IMR-90 (cell line): Measurements from ENCODE around the gene RHPN2. TPM values are rescaled to one million over a fixed set of nuclear protein-coding genes. Genes with fewer than 3 reads are reported as not detected.

Source experiments
- ATAC-seq: fragments of 200-7000 bp; cut with Tn5 transposase; 2 replicates; pipeline ENCODE4 v1.9.1; 2020; ENCODE audit warnings: low read depth, mild to moderate bottlenecking, moderate library complexity
- BruUV-seq: library from RNA; stranded (reverse); fragments of 400-500 nt; replicated peaks from 2 replicates; lab custom pipeline; 2021; lab: Mats Ljungman, UMichigan
- CTCF ChIA-PET: fragments of 300-600 bp; formaldehyde crosslinking; extraction: SDS; loops from one replicate; lab custom pipeline; 2021; ENCODE audit warnings: antibody characterized with exemption; lab: Yijun Ruan, JAX
- POLR2A ChIA-PET: fragments of 300-600 bp; sonication (Branson Sonifier 250); formaldehyde crosslinking; loops from one replicate; lab custom pipeline; 2022; ENCODE audit warnings: antibody characterized with exemption; ENCODE audit not compliant: unreplicated experiment; lab: Charles Lee
- DNase-seq: peaks from one replicate; pipeline ENCODE4 v3.0.0; 2013
- H2AFZ ChIP-seq: replicated peaks from 2 replicates; pipeline ENCODE3; 2013; ENCODE audit warnings: low read length, mild to moderate bottlenecking; ENCODE audit not compliant: poor library complexity
- H2AK5ac ChIP-seq: 2 replicates; pipeline ENCODE4 v1.6.1; 2013; ENCODE audit warnings: low read depth, low read length, inconsistent platforms
- H2AK9ac ChIP-seq: replicated peaks from 2 replicates; pipeline ENCODE3; 2013; ENCODE audit warnings: mild to moderate bottlenecking, low read depth, low read length, moderate library complexity; ENCODE audit not compliant: poor library complexity
- H2BK120ac ChIP-seq: 2 replicates; pipeline ENCODE4 v1.6.1; 2013; ENCODE audit warnings: low read depth, low read length, inconsistent platforms
- H2BK15ac ChIP-seq: 3 replicates; pipeline ENCODE4 v1.6.1; 2013; ENCODE audit warnings: low read depth, low read length, inconsistent platforms
- H2BK20ac ChIP-seq: 2 replicates; pipeline ENCODE4 v1.6.1; 2013; ENCODE audit warnings: low read depth, mild to moderate bottlenecking, inconsistent platforms, low read length, moderate library complexity
- H2BK5ac ChIP-seq: 2 replicates; pipeline ENCODE4 v1.6.1; 2013; ENCODE audit warnings: mild to moderate bottlenecking, low read depth, low read length, inconsistent platforms; ENCODE audit not compliant: poor library complexity, severe bottlenecking
- H3K14ac ChIP-seq: replicated peaks from 2 replicates; pipeline ENCODE4 v1.6.1; 2013; ENCODE audit warnings: low read depth, low read length, inconsistent platforms
- H3K18ac ChIP-seq: 2 replicates; pipeline ENCODE4 v1.6.1; 2013; ENCODE audit warnings: low read depth, low read length, control low read depth
- H3K23ac ChIP-seq: 2 replicates; pipeline ENCODE4 v1.6.1; 2013; ENCODE audit warnings: low read depth, low read length, inconsistent platforms
- H3K27ac ChIP-seq: 2 replicates; pipeline ENCODE4 v1.5.1; 2013; ENCODE audit warnings: mild to moderate bottlenecking, control low read depth, low read length; ENCODE audit not compliant: insufficient read depth
- H3K27me3 ChIP-seq: 2 replicates; pipeline ENCODE4 v1.6.1; 2013; ENCODE audit warnings: low read length; ENCODE audit not compliant: control insufficient read depth, insufficient read depth
- H3K36me3 ChIP-seq: 2 replicates; pipeline ENCODE4 v1.6.1; 2013; ENCODE audit warnings: low read length, mixed read lengths; ENCODE audit not compliant: control insufficient read depth, insufficient read depth
- H3K4ac ChIP-seq: 2 replicates; pipeline ENCODE4 v1.6.1; 2013; ENCODE audit warnings: low read depth, low read length, inconsistent platforms
- H3K4me1 ChIP-seq: 2 replicates; pipeline ENCODE4 v1.6.1; 2013; ENCODE audit warnings: low read length, mixed read lengths; ENCODE audit not compliant: control insufficient read depth, insufficient read depth
- H3K4me2 ChIP-seq: 2 replicates; pipeline ENCODE4 v1.6.1; 2013; ENCODE audit warnings: low read depth, mild to moderate bottlenecking, control low read depth, low read length, moderate library complexity
- H3K4me3 ChIP-seq: 2 replicates; pipeline ENCODE4 v1.5.1; 2013; ENCODE audit warnings: low read depth, mild to moderate bottlenecking, control low read depth, low read length, moderate library complexity; ENCODE audit not compliant: insufficient read depth
- H3K56ac ChIP-seq: 2 replicates; pipeline ENCODE4 v1.6.1; 2013; ENCODE audit warnings: low read length, inconsistent platforms; ENCODE audit not compliant: insufficient read depth; ENCODE audit errors: extremely low read depth
- H3K79me1 ChIP-seq, 2 experiments: 2 replicates each; pipeline ENCODE4 v1.6.1; 2013; ENCODE audit warnings: low read length in 2 of 2, inconsistent platforms in 1 of 2, low read depth in 1 of 2
- H3K9ac ChIP-seq: 2 replicates; pipeline ENCODE4 v1.6.1; 2013; ENCODE audit warnings: low read depth, low read length, control low read depth
- H3K9me1 ChIP-seq: 2 replicates; pipeline ENCODE4 v1.6.1; 2013; ENCODE audit warnings: low read length, inconsistent platforms; ENCODE audit not compliant: insufficient read depth
- H3K9me3 ChIP-seq: 2 replicates; pipeline ENCODE4 v1.6.1; 2013; ENCODE audit warnings: low read length; ENCODE audit not compliant: control insufficient read depth, insufficient read depth
- H4K20me1 ChIP-seq: 2 replicates; pipeline ENCODE4 v1.6.1; 2013; ENCODE audit warnings: low read length, inconsistent platforms; ENCODE audit not compliant: insufficient read depth
- H4K5ac ChIP-seq: 2 replicates; pipeline ENCODE4 v1.6.1; 2013; ENCODE audit warnings: mild to moderate bottlenecking, low read depth, low read length, control low read depth
- H4K8ac ChIP-seq, 2 experiments: 2 replicates each; pipeline ENCODE4 v1.6.1; 2013; ENCODE audit warnings: low read depth in 2 of 2, low read length in 2 of 2, control low read depth in 1 of 2, inconsistent platforms in 1 of 2
- H4K91ac ChIP-seq: 2 replicates; pipeline ENCODE4 v1.6.1; 2013; ENCODE audit warnings: low read depth, low read length, inconsistent platforms; ENCODE audit not compliant: insufficient read depth
- CEBPB ChIP-seq: IDR thresholded peaks from 2 replicates; pipeline ENCODE4 v1.6.1; 2012; ENCODE audit warnings: low read depth, low read length, improper control_type of control experiment
- CHD1 ChIP-seq: IDR thresholded peaks from 2 replicates; pipeline ENCODE4 v1.6.1; 2012; ENCODE audit warnings: low read depth, low read length, improper control_type of control experiment
- ELK1 ChIP-seq: fragments of 150-350 bp; IDR thresholded peaks from 2 replicates; pipeline ENCODE4 v1.6.1; 2016; ENCODE audit warnings: low read depth, mild to moderate bottlenecking, low read length, moderate library complexity, borderline replicate concordance
- MXI1 ChIP-seq: IDR thresholded peaks from 2 replicates; pipeline ENCODE4 v1.6.1; 2012; ENCODE audit warnings: low read depth, mild to moderate bottlenecking, low read length, moderate library complexity, borderline replicate concordance
- NFE2L2 ChIP-seq: fragments of 150-350 bp; IDR thresholded peaks from 2 replicates; pipeline ENCODE4 v1.6.1; 2016; ENCODE audit warnings: low read depth, mild to moderate bottlenecking, low read length
- RAD21 ChIP-seq: IDR thresholded peaks from 2 replicates; pipeline ENCODE4 v1.6.1; 2012; ENCODE audit warnings: low read length, improper control_type of control experiment
- RCOR1 ChIP-seq: IDR thresholded peaks from 2 replicates; pipeline ENCODE4 v1.6.1; 2012; ENCODE audit warnings: mild to moderate bottlenecking, low read length, improper control_type of control experiment; ENCODE audit not compliant: insufficient replicate concordance
- RFX5 ChIP-seq: IDR thresholded peaks from 2 replicates; pipeline ENCODE4 v1.8.0; 2012; ENCODE audit warnings: low read depth, mild to moderate bottlenecking, low read length, moderate library complexity
- SMC3 ChIP-seq: fragments of 150-350 bp; IDR thresholded peaks from 2 replicates; pipeline ENCODE4 v1.6.1; 2016; ENCODE audit warnings: low read depth, mild to moderate bottlenecking, antibody characterized with exemption, low read length, moderate library complexity
- WGBS, 2 experiments: methylation state at CpG; one replicate each; pipeline versions ENCODE4 v1.1.5 to v1.1.7; 2013; ENCODE audit warnings: missing lambda C conversion rate in 2 of 2; ENCODE audit not compliant: insufficient read length in 1 of 2; ENCODE audit errors: extremely low coverage in 2 of 2; 5-methylcytosine and 5-hydroxymethylcytosine counted together
- dilution Hi-C: fragments of 300-500 bp; cut with HindIII; formaldehyde crosslinking; loops from one replicate; pipeline ENCODE4 v1.14.3; 2018; ENCODE audit warnings: low sequenced_read_pairs; ENCODE audit not compliant: unreplicated experiment
- in situ Hi-C: fragments of 300-500 bp; cut with MboI; formaldehyde crosslinking; loops from 3 replicates; pipeline ENCODE4 v1.14.3; 2019; ENCODE audit warnings: low sequenced_read_pairs, inconsistent platforms, mixed read lengths
- intact Hi-C: fragments of 100-400 bp; cut with micrococcal nuclease; formaldehyde crosslinking; loops from 2 replicates; pipeline ENCODE4 v1.10.0; 2022
- polyA plus RNA-seq, 3 experiments: library from polyadenylated mRNA; depleted of rRNA; stranded (reverse); fragments of >200 nt; gene quantifications; 2 replicates each; pipeline ENCODE4 v1.2.3, GENCODE V29; 2012; ENCODE audit warnings: low replicate concordance in 1 of 3
- total RNA-seq: library from RNA; depleted of rRNA; stranded (reverse); fragments of >200 nt; gene quantifications from 2 replicates; pipeline ENCODE4 v1.2.3, GENCODE V29; 2012
- TF ChIP-seq, protein P1 (sequence below): fragments of 150-350 bp; IDR thresholded peaks from 2 replicates; pipeline ENCODE4 v1.6.1; 2017; ENCODE audit warnings: mild to moderate bottlenecking, antibody characterized with exemption, low read length, low read depth

Gene RHPN2
- total and polyA plus RNA-seq, 2 of the 4 experiments (the other 2 are of a cell fraction), result 2.3 to 4.0 TPM

DNA sequence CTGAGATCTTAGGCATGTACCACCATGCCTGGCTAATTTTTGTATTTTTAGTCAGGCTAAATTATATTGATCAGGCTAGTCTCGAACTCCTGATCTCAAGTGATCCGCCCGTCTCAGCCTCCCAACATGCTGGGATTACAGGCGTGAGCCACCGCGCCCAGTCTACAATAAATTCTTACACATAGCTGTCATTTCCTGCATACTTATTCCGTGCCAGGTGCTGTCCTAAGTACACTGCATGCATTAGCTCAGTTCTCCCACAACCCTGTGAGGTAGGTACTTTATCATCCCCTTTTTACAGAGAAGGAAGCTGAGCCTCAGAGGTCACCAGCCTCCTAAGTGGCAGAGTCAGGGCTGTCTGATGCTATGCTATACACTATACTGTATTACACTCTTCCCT, 7.2 kb upstream of the RHPN2 start:
- no peak overlapping the region for H2AK9ac ChIP-seq
- no peak overlapping the region for H2BK120ac ChIP-seq
- no peak overlapping the region for H4K5ac ChIP-seq
- no peak overlapping the region for H2AFZ ChIP-seq
- H2BK15ac ChIP-seq, result no peak overlapping the region
- H3K23ac ChIP-seq, result no peak overlapping the region
- DNase-seq (no peak), ATAC-seq (no peak)
- no CpG with 5 or more reads among the region's 7 CpGs for WGBS, 2 experiments
- TF ChIP-seq NFE2L2, result no peak
- no peak for TF ChIP-seq CEBPB
- TF ChIP-seq RCOR1, result no peak
- no peak for TF ChIP-seq ELK1
- TF ChIP-seq RAD21, result no peak
- no peak for TF ChIP-seq MXI1
- TF ChIP-seq CHD1, result no peak
- TF ChIP-seq, protein P1, sequence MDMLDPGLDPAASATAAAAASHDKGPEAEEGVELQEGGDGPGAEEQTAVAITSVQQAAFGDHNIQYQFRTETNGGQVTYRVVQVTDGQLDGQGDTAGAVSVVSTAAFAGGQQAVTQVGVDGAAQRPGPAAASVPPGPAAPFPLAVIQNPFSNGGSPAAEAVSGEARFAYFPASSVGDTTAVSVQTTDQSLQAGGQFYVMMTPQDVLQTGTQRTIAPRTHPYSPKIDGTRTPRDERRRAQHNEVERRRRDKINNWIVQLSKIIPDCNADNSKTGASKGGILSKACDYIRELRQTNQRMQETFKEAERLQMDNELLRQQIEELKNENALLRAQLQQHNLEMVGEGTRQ, result no peak
- TF ChIP-seq SMC3, result no peak
- TF ChIP-seq RFX5, result no peak
- ChIA-PET CTCF (no interaction called here), POLR2A (no interaction called here)
- no peak overlapping the region for H3K56ac ChIP-seq
- no peak overlapping the region for H3K4ac ChIP-seq
- no peaks in the 10 kb centered on the region for H4K20me1 ChIP-seq
- no peak overlapping the region for H3K9ac ChIP-seq
- no peaks in the 10 kb centered on the region for H3K79me1 ChIP-seq
- no peak overlapping the region for H2BK20ac ChIP-seq
- BruUV-seq, result no TSS peak
- intact Hi-C loops (no loop called here), dilution Hi-C loops (no loop called here), in situ Hi-C loops (no loop called here)
- no peak overlapping the region for H3K27ac ChIP-seq
- no peak overlapping the region for H3K4me3 ChIP-seq
- no peaks in the 10 kb centered on the region for H3K9me3 ChIP-seq
- no peak overlapping the region for H3K4me2 ChIP-seq
- no peaks in the 10 kb centered on the region for H3K36me3 ChIP-seq
- H4K91ac ChIP-seq, result no peak overlapping the region
- H3K4me1 ChIP-seq, result no peaks in the 10 kb centered on the region
- no peak overlapping the region for H4K8ac ChIP-seq
- no peak overlapping the region for H2BK5ac ChIP-seq
- H3K9me1 ChIP-seq, result no peaks in the 10 kb centered on the region
- H3K14ac ChIP-seq, result no peak overlapping the region
- H2AK5ac ChIP-seq, result no peak overlapping the region
- H3K18ac ChIP-seq, result no peak overlapping the region
- no peaks in the 10 kb centered on the region for H3K27me3 ChIP-seq
